GM23338 (cell line): ENCODE measurements around the gene DUSP8.

Source experiments
- EZH2phosphoT487 ChIP-seq: fragments of 200-600 bp; sonication (generic); IDR thresholded peaks from one replicate; pipeline ENCODE4 v1.8.1; 2018; ENCODE audit warnings: antibody characterized with exemption; ENCODE audit not compliant: unreplicated experiment
- JUNB ChIP-seq: IDR thresholded peaks from one replicate; pipeline ENCODE4 v1.6.1; 2016; ENCODE audit warnings: antibody characterized with exemption; ENCODE audit not compliant: unreplicated experiment
- POLR2AphosphoS5 ChIP-seq: IDR thresholded peaks from 2 replicates; pipeline ENCODE4 v1.6.1; 2016; ENCODE audit warnings: antibody characterized with exemption, low read depth
- ZNF114 ChIP-seq: fragments of 250-450 bp; sonication (Bioruptor Pico); IDR thresholded peaks from 2 replicates; pipeline ENCODE4 v1.5.0; 2020; ENCODE audit warnings: mild to moderate bottlenecking, moderate library complexity
- ZNF462 ChIP-seq: fragments of 250-450 bp; sonication (Bioruptor Pico); IDR thresholded peaks from 2 replicates; pipeline ENCODE4 v1.5.0; 2020; ENCODE audit warnings: mild to moderate bottlenecking, moderate library complexity
- TF ChIP-seq, protein P1 (sequence below), 2 experiments: fragments of 200-600 bp in 1 of 2; sonication (generic) in 1 of 2; conservative IDR thresholded peaks; 2 replicates each; pipeline versions ENCODE4 v1.5.1 to v1.6.1; 2016 to 2017; ENCODE audit warnings: antibody characterized with exemption in 2 of 2, low read depth in 2 of 2, mild to moderate bottlenecking in 2 of 2, moderate library complexity in 1 of 2
- TF ChIP-seq, protein P2 (sequence below): IDR thresholded peaks from 2 replicates; pipeline ENCODE4 v1.6.1; 2016; ENCODE audit warnings: antibody characterized with exemption
- TF ChIP-seq, protein P3 (sequence below): IDR thresholded peaks from one replicate; pipeline ENCODE4 v1.6.1; 2018; ENCODE audit warnings: antibody characterized with exemption; ENCODE audit not compliant: unreplicated experiment

GRCh38 chr11:1568441-1568911 is 3.6 kb downstream of the DUSP8 start:
- TF ChIP-seq, protein P1, sequence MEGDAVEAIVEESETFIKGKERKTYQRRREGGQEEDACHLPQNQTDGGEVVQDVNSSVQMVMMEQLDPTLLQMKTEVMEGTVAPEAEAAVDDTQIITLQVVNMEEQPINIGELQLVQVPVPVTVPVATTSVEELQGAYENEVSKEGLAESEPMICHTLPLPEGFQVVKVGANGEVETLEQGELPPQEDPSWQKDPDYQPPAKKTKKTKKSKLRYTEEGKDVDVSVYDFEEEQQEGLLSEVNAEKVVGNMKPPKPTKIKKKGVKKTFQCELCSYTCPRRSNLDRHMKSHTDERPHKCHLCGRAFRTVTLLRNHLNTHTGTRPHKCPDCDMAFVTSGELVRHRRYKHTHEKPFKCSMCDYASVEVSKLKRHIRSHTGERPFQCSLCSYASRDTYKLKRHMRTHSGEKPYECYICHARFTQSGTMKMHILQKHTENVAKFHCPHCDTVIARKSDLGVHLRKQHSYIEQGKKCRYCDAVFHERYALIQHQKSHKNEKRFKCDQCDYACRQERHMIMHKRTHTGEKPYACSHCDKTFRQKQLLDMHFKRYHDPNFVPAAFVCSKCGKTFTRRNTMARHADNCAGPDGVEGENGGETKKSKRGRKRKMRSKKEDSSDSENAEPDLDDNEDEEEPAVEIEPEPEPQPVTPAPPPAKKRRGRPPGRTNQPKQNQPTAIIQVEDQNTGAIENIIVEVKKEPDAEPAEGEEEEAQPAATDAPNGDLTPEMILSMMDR (conservative IDR thresholded peaks at IDR 0.05; ENCODE audit: low read depth in 2 of 2), result no peak
- TF ChIP-seq, protein P2, sequence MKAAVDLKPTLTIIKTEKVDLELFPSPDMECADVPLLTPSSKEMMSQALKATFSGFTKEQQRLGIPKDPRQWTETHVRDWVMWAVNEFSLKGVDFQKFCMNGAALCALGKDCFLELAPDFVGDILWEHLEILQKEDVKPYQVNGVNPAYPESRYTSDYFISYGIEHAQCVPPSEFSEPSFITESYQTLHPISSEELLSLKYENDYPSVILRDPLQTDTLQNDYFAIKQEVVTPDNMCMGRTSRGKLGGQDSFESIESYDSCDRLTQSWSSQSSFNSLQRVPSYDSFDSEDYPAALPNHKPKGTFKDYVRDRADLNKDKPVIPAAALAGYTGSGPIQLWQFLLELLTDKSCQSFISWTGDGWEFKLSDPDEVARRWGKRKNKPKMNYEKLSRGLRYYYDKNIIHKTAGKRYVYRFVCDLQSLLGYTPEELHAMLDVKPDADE, result no peak
- TF ChIP-seq, protein P3, sequence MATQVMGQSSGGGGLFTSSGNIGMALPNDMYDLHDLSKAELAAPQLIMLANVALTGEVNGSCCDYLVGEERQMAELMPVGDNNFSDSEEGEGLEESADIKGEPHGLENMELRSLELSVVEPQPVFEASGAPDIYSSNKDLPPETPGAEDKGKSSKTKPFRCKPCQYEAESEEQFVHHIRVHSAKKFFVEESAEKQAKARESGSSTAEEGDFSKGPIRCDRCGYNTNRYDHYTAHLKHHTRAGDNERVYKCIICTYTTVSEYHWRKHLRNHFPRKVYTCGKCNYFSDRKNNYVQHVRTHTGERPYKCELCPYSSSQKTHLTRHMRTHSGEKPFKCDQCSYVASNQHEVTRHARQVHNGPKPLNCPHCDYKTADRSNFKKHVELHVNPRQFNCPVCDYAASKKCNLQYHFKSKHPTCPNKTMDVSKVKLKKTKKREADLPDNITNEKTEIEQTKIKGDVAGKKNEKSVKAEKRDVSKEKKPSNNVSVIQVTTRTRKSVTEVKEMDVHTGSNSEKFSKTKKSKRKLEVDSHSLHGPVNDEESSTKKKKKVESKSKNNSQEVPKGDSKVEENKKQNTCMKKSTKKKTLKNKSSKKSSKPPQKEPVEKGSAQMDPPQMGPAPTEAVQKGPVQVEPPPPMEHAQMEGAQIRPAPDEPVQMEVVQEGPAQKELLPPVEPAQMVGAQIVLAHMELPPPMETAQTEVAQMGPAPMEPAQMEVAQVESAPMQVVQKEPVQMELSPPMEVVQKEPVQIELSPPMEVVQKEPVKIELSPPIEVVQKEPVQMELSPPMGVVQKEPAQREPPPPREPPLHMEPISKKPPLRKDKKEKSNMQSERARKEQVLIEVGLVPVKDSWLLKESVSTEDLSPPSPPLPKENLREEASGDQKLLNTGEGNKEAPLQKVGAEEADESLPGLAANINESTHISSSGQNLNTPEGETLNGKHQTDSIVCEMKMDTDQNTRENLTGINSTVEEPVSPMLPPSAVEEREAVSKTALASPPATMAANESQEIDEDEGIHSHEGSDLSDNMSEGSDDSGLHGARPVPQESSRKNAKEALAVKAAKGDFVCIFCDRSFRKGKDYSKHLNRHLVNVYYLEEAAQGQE, result no peak
- no peak for TF ChIP-seq EZH2phosphoT487
- no peak for TF ChIP-seq POLR2AphosphoS5
- TF ChIP-seq ZNF462, result no peak
- no peak for TF ChIP-seq JUNB
- no peak for TF ChIP-seq ZNF114 (CRISPR knock-in tag)
